ENCODE results near the gene PRICKLE3.

PRICKLE3 gene

DNA sequence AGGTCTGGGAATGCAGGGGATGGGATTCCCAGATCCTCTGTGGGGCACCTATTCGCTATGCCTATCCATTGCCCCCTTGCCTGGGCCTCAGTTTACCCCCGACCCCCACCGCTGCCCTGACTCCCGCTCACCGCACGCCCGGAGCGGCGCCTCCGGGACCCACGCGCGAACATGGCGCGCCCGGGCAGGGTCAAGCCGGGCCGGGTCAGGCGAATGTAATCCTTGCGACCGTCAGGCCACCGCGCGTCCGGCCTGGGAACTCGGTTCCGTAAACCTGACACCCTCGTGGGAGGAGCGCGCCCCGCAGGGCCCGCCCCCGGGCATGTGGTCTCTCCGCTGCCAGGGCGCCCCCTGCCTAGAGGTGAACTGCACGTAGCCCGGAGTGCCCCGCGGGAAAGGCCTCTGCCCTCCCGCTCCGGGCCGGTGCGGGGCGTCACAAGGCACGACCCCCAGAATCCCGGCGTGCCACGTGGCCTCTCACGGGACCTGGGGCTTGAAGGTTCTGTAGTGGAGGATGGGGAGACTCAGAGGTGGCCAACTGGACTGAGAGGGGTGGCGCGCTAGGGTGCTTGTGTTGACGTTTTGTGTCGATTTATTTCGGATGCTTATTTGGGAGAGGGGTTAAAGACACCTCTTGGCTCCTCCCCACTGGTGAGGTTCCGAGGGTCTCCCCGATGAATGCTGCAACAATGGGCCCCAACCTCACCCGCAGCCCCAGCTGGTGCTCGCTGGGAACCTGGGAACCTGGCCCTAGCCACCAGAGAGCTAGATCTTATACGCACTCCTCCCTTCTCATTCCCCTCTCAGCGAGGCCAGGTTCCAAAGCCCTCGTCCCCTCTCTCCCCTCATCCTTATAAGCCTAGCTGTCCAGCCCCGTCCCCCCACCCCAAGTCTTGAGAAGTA, at the start of gene PRICKLE3:
PRICKLE3 (minus strand) TSS at position 249 of the 903 bp plus-strand sequence; CDS start at position 173, 76 bp downstream.
- no peak for DNase-seq (ENCODE audit: low read depth in 2 of 2, low spot score in 1 of 2)

DNA sequence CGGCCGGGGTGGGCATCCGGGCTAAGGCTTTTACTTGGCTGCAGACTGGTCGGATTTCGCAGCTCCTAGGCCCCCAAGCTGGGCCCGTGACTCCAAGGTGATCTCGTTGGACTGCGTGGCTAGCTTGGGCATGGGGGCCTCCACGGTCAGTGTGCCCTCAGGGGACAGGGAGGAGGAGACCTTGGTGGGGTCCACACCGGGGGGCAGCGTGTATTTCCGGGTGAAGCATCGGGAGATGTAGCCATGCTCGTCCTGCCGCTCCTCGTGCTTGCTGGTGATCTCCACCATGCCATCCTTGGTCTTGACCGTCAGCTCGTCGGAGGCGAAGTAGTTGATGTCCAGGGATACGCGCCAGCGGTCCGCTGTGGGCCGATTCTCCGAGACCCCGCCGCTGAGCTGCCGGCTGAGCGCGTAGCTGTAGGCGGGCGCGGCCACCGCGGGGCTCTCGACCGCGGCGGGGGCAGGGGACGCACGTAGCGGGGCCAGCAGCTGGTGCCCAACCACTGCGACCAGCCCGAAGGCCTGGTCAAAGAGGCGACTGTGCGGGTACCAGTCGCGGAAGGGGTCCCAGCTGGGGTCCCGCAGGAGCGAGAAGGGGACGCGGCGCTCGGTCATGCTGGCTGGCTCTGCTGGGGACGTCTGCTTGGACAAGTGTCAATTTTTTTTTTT, 47.8 kb upstream of the PRICKLE3 start:
- no peak for DNase-seq (ENCODE audit: low read depth in 2 of 2, low spot score in 1 of 2)

DNA sequence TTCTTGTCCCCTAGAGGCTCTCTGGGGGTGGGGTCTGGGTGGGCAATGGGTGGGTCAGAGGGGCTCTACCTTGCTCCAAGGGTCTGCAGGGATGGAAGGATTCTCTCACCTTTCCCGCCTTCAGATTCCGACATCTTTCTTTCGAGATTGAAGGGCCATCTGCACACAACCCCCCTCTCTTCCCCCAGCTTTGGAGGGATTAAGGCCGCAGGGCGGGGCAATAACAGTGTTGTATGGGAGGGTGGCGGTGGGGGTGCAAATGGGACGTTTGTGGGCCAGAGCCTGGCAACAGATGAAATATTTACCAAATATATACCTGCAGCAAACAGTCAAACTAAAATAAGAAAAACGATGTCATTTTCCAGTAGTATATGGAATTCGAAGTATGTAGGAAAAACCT, 47.0 kb upstream of the PRICKLE3 start, which contains the start of gene CACNA1F:
CACNA1F (minus strand) TSS at position 165 of the 400 bp plus-strand sequence; CDS start at position 134, 31 bp downstream.
- DNase-seq (ENCODE audit: low read depth in 2 of 2, low spot score in 1 of 2): no peak

GRCh38 chrX:49232525-49232924, 46.4 kb upstream of the PRICKLE3 start:
- DNase-seq (ENCODE audit: low read depth in 2 of 2, low spot score in 1 of 2): no peak

- DNase-seq (ENCODE audit: low read depth in 2 of 2, low spot score in 1 of 2): no peak
These were observed 45.3 kb upstream of the PRICKLE3 start for GRCh38 chrX:49231333-49232000.

DNA sequence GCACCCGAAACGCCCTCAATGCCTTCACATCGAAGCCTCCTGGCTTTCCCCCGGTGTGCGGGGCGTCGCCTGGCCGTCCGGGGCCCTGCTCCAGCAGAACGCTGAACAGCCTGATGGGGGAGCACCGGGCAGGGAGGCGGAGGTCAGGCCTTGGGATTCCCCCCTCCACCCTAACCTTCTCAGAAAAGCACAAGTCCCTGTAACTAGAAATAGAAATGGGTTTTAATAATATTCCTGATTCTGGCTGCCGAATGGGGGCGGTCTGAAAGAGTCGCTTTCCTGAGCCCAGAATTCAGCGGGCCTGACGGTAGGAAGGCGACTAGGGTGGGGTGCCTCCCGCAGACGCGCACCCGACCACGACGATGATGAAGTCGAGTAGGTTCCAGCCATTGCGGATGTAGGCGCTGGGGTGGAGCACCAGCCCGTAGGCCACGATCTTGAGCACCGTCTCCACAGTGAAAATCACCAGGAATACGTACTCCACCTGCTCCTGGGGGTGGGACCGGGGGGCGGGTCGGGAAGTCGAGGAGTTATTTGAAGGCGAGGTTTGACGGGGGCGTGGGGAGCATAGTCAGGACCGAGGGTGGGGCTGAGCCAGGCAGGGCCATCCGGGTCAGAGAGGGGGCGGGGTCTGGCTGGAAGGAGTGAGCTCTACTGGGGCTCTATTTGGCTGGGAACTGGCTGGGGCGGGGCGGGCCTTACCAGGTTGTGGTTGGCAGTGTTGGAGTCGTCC, 44.5 kb upstream of the PRICKLE3 start:
- DNase-seq (ENCODE audit: low read depth in 2 of 2, low spot score in 1 of 2): peak; percentile 15 to 16

DNA sequence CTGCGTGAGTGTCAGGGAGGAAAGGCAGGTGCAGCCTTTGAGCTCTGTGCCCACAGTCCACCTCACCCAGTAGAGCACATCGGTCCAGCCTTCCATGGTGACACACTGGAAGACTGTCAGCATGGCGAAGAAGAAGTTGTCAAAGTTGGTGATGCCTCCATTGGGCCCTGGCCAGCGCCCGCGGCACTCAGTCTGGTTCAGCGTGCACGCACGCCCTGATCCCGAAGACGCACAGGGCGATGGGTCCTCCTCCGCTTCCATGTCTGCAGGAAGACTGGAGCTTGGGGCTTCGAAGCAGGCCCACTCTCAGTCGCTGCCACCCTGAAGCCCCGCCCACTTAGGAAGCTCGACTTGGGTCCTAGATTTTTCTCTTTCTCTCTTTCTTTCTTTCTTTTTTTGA, 42.0 kb upstream of the PRICKLE3 start:
- no peak for DNase-seq (ENCODE audit: low read depth in 2 of 2, low spot score in 1 of 2)

DNA sequence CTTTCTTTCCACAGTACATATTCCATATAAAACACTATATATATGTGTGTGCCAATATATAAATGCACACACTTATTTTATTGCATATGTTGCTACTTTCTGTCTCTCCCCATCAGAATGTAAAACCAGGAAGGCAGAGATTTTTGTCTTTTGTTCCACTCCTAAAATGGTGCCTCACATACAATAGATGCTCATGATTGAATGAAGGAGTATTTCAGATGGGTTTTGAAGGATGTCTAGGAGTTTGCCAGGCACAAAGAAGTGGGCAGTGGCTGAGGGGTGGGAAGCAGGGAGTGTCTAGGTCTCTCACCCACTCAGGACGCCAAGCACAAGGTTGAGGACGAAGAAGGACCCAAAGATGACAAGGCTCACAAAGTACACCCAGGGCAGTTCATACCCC, 41.6 kb upstream of the PRICKLE3 start:
- DNase-seq (ENCODE audit: low read depth in 2 of 2, low spot score in 1 of 2): no peak

- DNase-seq (ENCODE audit: low read depth in 2 of 2, low spot score in 1 of 2): no peak
These were observed 40.8 kb upstream of the PRICKLE3 start for GRCh38 chrX:49226946-49227345.

- no peak for DNase-seq (ENCODE audit: low read depth in 2 of 2, low spot score in 1 of 2)
These were observed 39.7 kb upstream of the PRICKLE3 start for GRCh38 chrX:49225858-49226257.

GRCh38 chrX:49221868-49222267, 35.7 kb upstream of the PRICKLE3 start:
- DNase-seq (ENCODE audit: low read depth in 2 of 2, low spot score in 1 of 2): no peak

DNA sequence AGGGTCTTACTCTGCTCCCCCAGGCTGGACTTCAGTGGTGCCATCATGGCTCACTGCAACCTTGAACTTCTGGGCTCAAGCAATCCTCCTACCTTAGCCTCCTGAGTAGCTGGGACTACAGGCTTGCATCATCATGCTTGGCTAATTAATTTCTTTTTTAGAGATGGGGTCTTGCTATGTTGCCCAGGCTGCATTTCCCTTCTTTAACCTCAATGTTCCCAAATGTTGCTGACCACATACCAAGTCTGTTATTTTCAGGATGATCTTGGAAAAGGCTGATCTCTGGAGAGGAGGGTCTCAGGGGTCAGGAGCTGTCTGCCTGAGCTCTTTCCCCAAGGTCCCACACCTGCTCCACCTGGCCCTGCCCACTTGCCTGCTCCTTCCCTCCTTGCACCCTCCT, 33.9 kb upstream of the PRICKLE3 start:
- DNase-seq (ENCODE audit: low read depth in 2 of 2, low spot score in 1 of 2): no peak

DNA sequence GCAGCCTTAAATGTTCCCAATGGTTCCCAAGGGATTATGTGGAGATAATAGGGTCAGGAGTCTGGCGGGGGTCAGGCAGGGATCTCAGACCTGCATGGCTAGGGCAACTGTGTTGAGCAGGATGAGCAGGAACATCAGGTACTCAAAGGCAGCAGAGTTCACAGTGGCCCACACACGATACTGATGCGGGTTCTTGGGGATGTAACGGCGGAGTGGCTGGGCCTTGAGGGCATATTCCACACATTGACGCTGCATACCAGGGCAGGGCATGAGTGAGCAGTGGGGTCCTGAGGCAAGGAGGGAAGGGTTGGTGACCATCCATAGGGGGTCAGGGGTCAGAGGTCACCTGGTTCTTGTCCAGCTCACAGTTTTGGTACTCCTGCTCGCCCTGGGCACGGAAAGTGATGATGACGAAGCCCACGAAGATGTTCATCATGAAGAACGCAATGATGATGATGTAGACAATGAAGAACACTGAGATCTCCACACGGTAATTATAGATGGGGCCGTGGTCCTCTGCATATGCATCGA, 28.9 kb upstream of the PRICKLE3 start:
- DNase-seq (ENCODE audit: low read depth in 2 of 2, low spot score in 1 of 2): no peak

DNA sequence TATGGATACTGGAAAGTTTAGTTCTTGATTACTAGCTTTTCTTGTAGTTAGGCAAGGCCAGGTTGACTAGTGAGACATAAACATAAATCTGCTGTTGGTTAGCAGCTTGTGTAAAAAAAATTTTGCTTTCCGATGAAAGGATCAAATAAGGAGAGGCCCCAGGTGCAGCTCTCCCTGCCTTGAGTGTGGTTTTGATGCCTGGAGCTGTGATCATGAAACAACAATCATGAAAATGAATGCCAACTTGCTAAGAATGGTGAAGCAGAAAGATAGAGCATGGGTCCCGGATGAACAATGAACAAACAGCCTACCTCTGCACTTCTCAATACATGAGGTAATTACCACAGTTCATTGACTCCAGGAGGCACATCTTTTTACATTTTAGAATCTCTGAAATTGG, 28.2 kb upstream of the PRICKLE3 start:
- DNase-seq (ENCODE audit: low read depth in 2 of 2, low spot score in 1 of 2): no peak

- no peak for DNase-seq (ENCODE audit: low read depth in 2 of 2, low spot score in 1 of 2)
These were observed 26.7 kb upstream of the PRICKLE3 start for GRCh38 chrX:49212861-49213260.

GRCh38 chrX:49212209-49212608, 26.0 kb upstream of the PRICKLE3 start:
- DNase-seq (ENCODE audit: low read depth in 2 of 2, low spot score in 1 of 2): no peak

- no peak for DNase-seq (ENCODE audit: low read depth in 2 of 2, low spot score in 1 of 2)
These were observed 24.9 kb upstream of the PRICKLE3 start for GRCh38 chrX:49211074-49211473.

- DNase-seq (ENCODE audit: low read depth in 2 of 2, low spot score in 1 of 2): no peak
These were observed 24.2 kb upstream of the PRICKLE3 start for GRCh38 chrX:49210406-49210805.

DNA sequence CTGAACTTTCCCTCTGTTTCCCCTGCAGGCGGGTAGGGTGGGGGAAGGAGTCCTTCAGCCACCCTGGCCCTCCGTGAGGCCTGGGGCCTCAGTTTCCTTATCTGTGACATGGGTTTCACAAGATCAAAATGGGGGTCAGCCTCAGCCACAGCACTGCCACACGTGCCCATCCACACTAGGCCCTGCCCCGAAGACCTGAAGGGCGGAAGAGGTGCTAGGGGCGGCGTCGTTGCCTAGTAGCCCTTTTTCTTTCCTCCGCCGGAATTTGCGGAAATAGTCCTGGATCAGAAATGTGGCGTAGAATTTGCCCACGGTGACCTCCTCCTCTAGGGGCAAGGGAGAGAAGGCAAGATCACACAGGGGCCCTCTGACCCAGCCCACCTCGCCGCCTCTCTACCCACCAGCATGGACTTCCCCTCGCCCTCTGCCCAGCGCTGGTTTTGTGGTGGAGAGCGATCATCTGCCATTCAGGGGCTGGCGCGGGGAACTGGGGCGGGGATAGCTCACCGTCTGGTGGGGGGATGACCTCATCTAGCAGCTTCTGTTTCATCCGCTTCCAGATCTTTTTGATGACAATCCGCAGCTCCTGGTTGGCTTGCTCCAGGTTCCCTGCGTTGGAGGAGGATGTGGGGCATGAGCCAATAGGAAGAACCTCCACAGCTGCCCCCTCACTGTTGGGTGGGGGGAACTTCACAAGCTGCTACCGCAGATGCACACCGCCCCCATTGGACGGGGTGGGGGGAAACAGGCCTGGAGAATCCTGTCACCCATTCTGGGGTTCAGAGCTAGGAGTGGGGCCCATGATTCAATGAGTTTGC, 23.5 kb upstream of the PRICKLE3 start:
- no peak for DNase-seq (ENCODE audit: low read depth in 2 of 2, low spot score in 1 of 2)

GRCh38 chrX:49208399-49208798, 22.2 kb upstream of the PRICKLE3 start:
- no peak for DNase-seq (ENCODE audit: low read depth in 2 of 2, low spot score in 1 of 2)

Data from stimulated activated CD8-positive, alpha-beta memory T cell treated with anti-CD3 and anti-CD28 coated beads, Interleukin-4, amount 100 ng/mL, for 1 hour (primary cell).